GM06990 (cell line): ENCODE results near the gene NDRG4.

Source experiments
- DNase-seq: peaks from one replicate; pipeline ENCODE4 v3.0.0-alpha.2; 2011; ENCODE audit not compliant: insufficient read length; ENCODE audit errors: extremely low read depth
- H3K27me3 ChIP-seq: replicated peaks from 2 replicates; pipeline ENCODE4 v1.6.0; 2011; ENCODE audit warnings: low read length; ENCODE audit not compliant: control insufficient read depth, insufficient read depth
- H3K36me3 ChIP-seq: 2 replicates; pipeline ENCODE4 v1.5.1; 2011; ENCODE audit warnings: low read length; ENCODE audit not compliant: control insufficient read depth, insufficient read depth
- H3K4me3 ChIP-seq: replicated peaks from 2 replicates; pipeline ENCODE4 v1.5.1; 2011; ENCODE audit warnings: low read depth, mild to moderate bottlenecking, control low read depth, low read length
- CTCF ChIP-seq: IDR thresholded peaks from 2 replicates; pipeline ENCODE4 v1.5.1; 2011; ENCODE audit warnings: low read length, control low read depth, mild to moderate bottlenecking, inconsistent platforms; ENCODE audit not compliant: insufficient read depth, poor library complexity, severe bottlenecking

NDRG4 gene

GRCh38 chr16:58556678-58557077, 56.7 kb downstream of the NDRG4 start:
- Histone ChIP-seq H3K27me3 (no peaks in the 10 kb centered on the region), H3K36me3 (peaks cover 14% of the 10 kb centered on the region)
- no peak for TF ChIP-seq CTCF

More at GRCh38 chr16:58556678-58557077, 56.7 kb downstream of the NDRG4 start:
- no peak for DNase-seq
- H3K4me3 ChIP-seq: no peak overlapping the region
